MM.1S (cell line): ENCODE data around the gene PTPN20.

ENCODE experiments used
- DNase-seq: peaks from one replicate; pipeline ENCODE4 v3.0.0-alpha.2; 2015
- H2AFZ ChIP-seq: fragments of 300-600 bp; sonication (generic); 2 replicates; pipeline ENCODE4 v1.6.0; 2016; ENCODE audit warnings: antibody characterized with exemption, low read length
- H3F3A ChIP-seq: fragments of 300-600 bp; sonication (generic); 2 replicates; pipeline ENCODE4 v1.6.1; 2016; ENCODE audit warnings: mild to moderate bottlenecking, antibody characterized with exemption, low read length, moderate library complexity, mixed read lengths; ENCODE audit not compliant: insufficient read depth
- H3K27ac ChIP-seq: fragments of 300-600 bp; sonication (generic); 2 replicates; pipeline ENCODE4 v1.5.1; 2016; ENCODE audit warnings: mild to moderate bottlenecking, low read length
- H3K27me3 ChIP-seq: fragments of 300-600 bp; sonication (generic); replicated peaks from 2 replicates; pipeline ENCODE4 v1.6.0; 2016; ENCODE audit warnings: low read length; ENCODE audit not compliant: insufficient read depth
- H3K36me3 ChIP-seq: fragments of 300-600 bp; sonication (generic); replicated peaks from 2 replicates; pipeline ENCODE4 v1.6.1; 2016; ENCODE audit warnings: mild to moderate bottlenecking, low read length, mixed read lengths; ENCODE audit not compliant: insufficient read depth
- H3K4me1 ChIP-seq: fragments of 300-600 bp; sonication (generic); 2 replicates; pipeline ENCODE4 v1.6.1; 2016; ENCODE audit warnings: low read length, mixed read lengths
- H3K4me2 ChIP-seq: fragments of 300-600 bp; sonication (generic); 2 replicates; pipeline ENCODE4 v1.6.0; 2016; ENCODE audit warnings: low read depth, low read length
- H3K4me3 ChIP-seq: fragments of 300-600 bp; sonication (generic); 2 replicates; pipeline ENCODE4 v1.5.1; 2016; ENCODE audit warnings: low read length, mixed read lengths
- H3K79me2 ChIP-seq: fragments of 300-600 bp; sonication (generic); 2 replicates; pipeline ENCODE4 v1.6.1; 2016; ENCODE audit warnings: mixed run types, low read length, mixed read lengths
- H3K9ac ChIP-seq: fragments of 300-600 bp; sonication (generic); 2 replicates; pipeline ENCODE4 v1.6.1; 2016; ENCODE audit warnings: low read length, mixed read lengths
- H3K9me2 ChIP-seq: fragments of 300-600 bp; sonication (generic); replicated peaks from 2 replicates; pipeline ENCODE4 v1.6.1; 2016; ENCODE audit warnings: mild to moderate bottlenecking, low read length, mixed read lengths; ENCODE audit not compliant: insufficient read depth
- H3K9me3 ChIP-seq: fragments of 300-600 bp; sonication (generic); replicated peaks from 2 replicates; pipeline ENCODE4 v1.6.1; 2016; ENCODE audit warnings: mild to moderate bottlenecking, low read length, mixed read lengths; ENCODE audit not compliant: insufficient read depth
- H4K20me1 ChIP-seq: fragments of 300-600 bp; sonication (generic); 2 replicates; pipeline ENCODE4 v1.6.1; 2016; ENCODE audit warnings: mild to moderate bottlenecking, low read length, moderate library complexity, mixed read lengths; ENCODE audit not compliant: insufficient read depth
- CTCF ChIP-seq: fragments of 300-600 bp; sonication (generic); IDR thresholded peaks from 2 replicates; pipeline ENCODE4 v1.5.1; 2016; ENCODE audit warnings: antibody characterized with exemption, low read length, mixed read lengths
- EZH2 ChIP-seq: fragments of 300-600 bp; sonication (generic); optimal IDR thresholded peaks from 2 replicates; pipeline ENCODE3; 2017; ENCODE audit warnings: low read depth, mild to moderate bottlenecking, antibody characterized with exemption, low read length, mixed read lengths
- EZH2phosphoT487 ChIP-seq: fragments of 300-600 bp; sonication (generic); IDR thresholded peaks from 2 replicates; pipeline ENCODE4 v1.6.1; 2018; ENCODE audit warnings: antibody characterized with exemption, low read length

Gene PTPN20

DNA sequence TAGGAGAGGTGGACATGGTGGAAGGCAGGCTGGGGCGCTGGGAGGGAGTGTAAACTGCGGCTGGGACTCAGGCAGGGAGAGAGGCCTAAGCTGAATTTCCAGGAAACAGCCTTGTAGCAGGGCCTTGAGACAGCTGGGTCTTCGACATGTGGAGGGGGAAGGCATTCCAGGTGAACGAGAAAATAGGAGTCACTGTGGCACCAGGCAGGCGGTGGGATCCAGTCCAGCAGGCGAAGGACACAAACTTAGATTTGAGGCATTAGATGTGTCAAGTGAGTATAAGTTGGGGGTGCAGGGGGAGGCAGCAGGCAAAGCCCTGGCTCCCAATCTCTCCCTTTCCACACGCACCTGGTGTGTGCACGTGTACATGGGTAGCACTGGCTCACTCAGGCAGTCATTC is 105.3 kb downstream of the PTPN20 start:
- no peak for DNase-seq
- Histone ChIP-seq H3F3A (no peaks in the 10 kb centered on the region), H3K27me3 (no peaks in the 10 kb centered on the region), H3K36me3 (no peaks in the 10 kb centered on the region), H3K27ac (no peak overlapping the region), H3K9ac (no peak overlapping the region), H3K4me1 (no peaks in the 10 kb centered on the region), H2AFZ (no peak overlapping the region), H3K4me2 (no peak overlapping the region), H3K9me3 (no peaks in the 10 kb centered on the region), H3K79me2 (no peaks in the 10 kb centered on the region), H3K9me2 (no peaks in the 10 kb centered on the region), H4K20me1 (no peaks in the 10 kb centered on the region), H3K4me3 (no peak overlapping the region)
- no peak for TF ChIP-seq EZH2phosphoT487
- no peak for TF ChIP-seq CTCF
- no peak for TF ChIP-seq EZH2

GRCh38 chr10:47018026-47018735 is 107.0 kb downstream of the PTPN20 start:
- H4K20me1 ChIP-seq, result no peaks in the 10 kb centered on the region
- no peak overlapping the region for H3K4me3 ChIP-seq
- H3K9me3 ChIP-seq, result no peaks in the 10 kb centered on the region
- H3K27ac ChIP-seq, result no peak overlapping the region
- H2AFZ ChIP-seq, result no peak overlapping the region
- H3K4me2 ChIP-seq, result no peak overlapping the region
- H3K4me1 ChIP-seq, result no peaks in the 10 kb centered on the region
- H3K9me2 ChIP-seq, result no peaks in the 10 kb centered on the region
- no peaks in the 10 kb centered on the region for H3K36me3 ChIP-seq
- no peaks in the 10 kb centered on the region for H3K79me2 ChIP-seq
- no peak overlapping the region for H3K9ac ChIP-seq
- DNase-seq, result no peak
- TF ChIP-seq CTCF, result no peak
- no peak for TF ChIP-seq EZH2
- TF ChIP-seq EZH2phosphoT487, result no peak
- no peaks in the 10 kb centered on the region for H3K27me3 ChIP-seq
- H3F3A ChIP-seq, result no peaks in the 10 kb centered on the region

GRCh38 chr10:47019155-47020145 is 108.2 kb downstream of the PTPN20 start:
- no peaks in the 10 kb centered on the region for H4K20me1 ChIP-seq
- H3K79me2 ChIP-seq, result no peaks in the 10 kb centered on the region
- no peaks in the 10 kb centered on the region for H3K9me2 ChIP-seq
- no peaks in the 10 kb centered on the region for H3K4me1 ChIP-seq
- no peaks in the 10 kb centered on the region for H3F3A ChIP-seq
- no peak overlapping the region for H3K9ac ChIP-seq
- no peak overlapping the region for H2AFZ ChIP-seq
- no peaks in the 10 kb centered on the region for H3K27me3 ChIP-seq
- H3K9me3 ChIP-seq, result no peaks in the 10 kb centered on the region
- H3K4me3 ChIP-seq, result no peak overlapping the region
- no peak for TF ChIP-seq EZH2
- no peak for TF ChIP-seq CTCF
- TF ChIP-seq EZH2phosphoT487, result no peak
- no peak for DNase-seq
- H3K36me3 ChIP-seq, result no peaks in the 10 kb centered on the region
- H3K4me2 ChIP-seq, result no peak overlapping the region
- no peak overlapping the region for H3K27ac ChIP-seq
